Body of pancreas (tissue), 4 donors: ENCODE results near the gene ACSS3. TPM values are rescaled to one million over a fixed set of nuclear protein-coding genes. Genes with fewer than 3 reads are reported as not detected.

Source experiments
- ATAC-seq: fragments of 150-250 bp; one replicate; pipeline ENCODE4 v1.9.1; 2016
- DNase-seq, 4 donors: peaks; one replicate each; pipeline ENCODE4 v3.0.0-alpha.2; 2019
- H3K27ac ChIP-seq, 4 donors: fragments of 200-600 bp; sonication (generic); 1 replicate in 3 of 4; 2 replicates in 1 of 4; pipeline versions ENCODE4 v1.5.1 to v1.6.1; 2016 to 2019; ENCODE audit warnings: mild to moderate bottlenecking in 1 of 4, mixed read lengths in 1 of 4, moderate library complexity in 1 of 4
- H3K27me3 ChIP-seq, 2 donors: fragments of 200-600 bp; sonication (generic); one replicate each; pipeline ENCODE4 v1.6.0; 2016; ENCODE audit warnings: mild to moderate bottlenecking in 1 of 2
- H3K36me3 ChIP-seq, 2 donors: fragments of 200-600 bp; sonication (generic); replicated peaks in 1 of 2; 2 replicates each; pipeline ENCODE4 v1.5.1; 2016; ENCODE audit warnings: low read depth in 2 of 2; ENCODE audit not compliant: insufficient read depth in 1 of 2
- H3K4me1 ChIP-seq: fragments of 200-600 bp; sonication (generic); one replicate; pipeline ENCODE4 v1.6.0; 2016
- H3K4me3 ChIP-seq, 2 donors: fragments of 200-600 bp; sonication (generic); 1 replicate in 1 of 2; 2 replicates in 1 of 2; pipeline ENCODE4 v1.5.1; 2016 to 2019
- H3K9me3 ChIP-seq, 3 donors: fragments of 200-600 bp; sonication (generic); 1 replicate in 2 of 3; 2 replicates in 1 of 3; pipeline ENCODE4 v1.5.1; 2016
- POLR2A ChIP-seq, 3 donors: fragments of 450-650 bp; IDR thresholded peaks; one replicate each; pipeline ENCODE4 v1.6.1; 2016; ENCODE audit warnings: antibody characterized with exemption in 3 of 3, mild to moderate bottlenecking in 2 of 3
- WGBS, 2 donors: methylation state at CpG; one replicate each; pipeline ENCODE4 v1.1.5; 2017; 5-methylcytosine and 5-hydroxymethylcytosine counted together
- intact Hi-C: fragments of 100-400 bp; cut with DNase I; formaldehyde crosslinking; loops from one replicate; pipeline ENCODE4 v1.15.1; 2023
- total RNA-seq, 2 donors: library from RNA; depleted of rRNA; stranded (reverse); fragments of >200 nt; gene quantifications; one replicate each; pipeline ENCODE4 v1.1.0, GENCODE V29; 2016
- TF ChIP-seq, protein P1 (sequence below), 7 experiments: fragments of 450-650 bp in 4 of 7; fragments of 200-600 bp in 3 of 7; sonication (generic) in 3 of 7; IDR thresholded peaks; one replicate each; pipeline ENCODE4 v1.5.1; 2016 to 2019; ENCODE audit warnings: antibody characterized with exemption in 7 of 7

Gene ACSS3
- total RNA-seq, 2 donors from 2014 or later, result 9.9 to 27.7 TPM

DNA sequence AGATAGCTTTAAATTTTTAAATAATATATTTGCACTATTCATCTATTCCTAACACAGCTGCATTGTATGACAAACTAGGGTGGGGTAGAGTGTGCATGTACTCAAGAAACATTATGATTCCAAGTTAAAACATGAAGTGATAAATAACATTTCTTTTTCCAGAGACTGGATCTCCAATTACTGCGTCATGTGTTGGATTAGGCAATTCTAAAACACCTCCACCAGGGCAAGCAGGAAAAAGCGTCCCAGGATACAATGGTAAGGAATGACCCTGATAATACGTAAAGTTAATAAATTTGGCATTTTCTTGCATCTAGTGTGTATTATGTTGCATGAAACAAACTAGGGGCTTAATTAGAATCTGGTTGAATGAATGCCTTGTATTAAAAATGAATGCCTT, 138.9 kb downstream of the ACSS3 start:
- Histone ChIP-seq H3K27me3 (no peaks in the 10 kb centered on the region), H3K4me3 (no peak overlapping the region), H3K27ac (no peak overlapping the region), H3K9me3 (no peaks in the 10 kb centered on the region), H3K4me1 (no peaks in the 10 kb centered on the region), H3K36me3 (no peaks in the 10 kb centered on the region)
- WGBS, 2 donors, result 88 to 97% methylated on average over 3 of the region's 3 CpGs
- DNase-seq (no peak), ATAC-seq (no peak)
- intact Hi-C loops, result no loop called here
- TF ChIP-seq, protein P1, sequence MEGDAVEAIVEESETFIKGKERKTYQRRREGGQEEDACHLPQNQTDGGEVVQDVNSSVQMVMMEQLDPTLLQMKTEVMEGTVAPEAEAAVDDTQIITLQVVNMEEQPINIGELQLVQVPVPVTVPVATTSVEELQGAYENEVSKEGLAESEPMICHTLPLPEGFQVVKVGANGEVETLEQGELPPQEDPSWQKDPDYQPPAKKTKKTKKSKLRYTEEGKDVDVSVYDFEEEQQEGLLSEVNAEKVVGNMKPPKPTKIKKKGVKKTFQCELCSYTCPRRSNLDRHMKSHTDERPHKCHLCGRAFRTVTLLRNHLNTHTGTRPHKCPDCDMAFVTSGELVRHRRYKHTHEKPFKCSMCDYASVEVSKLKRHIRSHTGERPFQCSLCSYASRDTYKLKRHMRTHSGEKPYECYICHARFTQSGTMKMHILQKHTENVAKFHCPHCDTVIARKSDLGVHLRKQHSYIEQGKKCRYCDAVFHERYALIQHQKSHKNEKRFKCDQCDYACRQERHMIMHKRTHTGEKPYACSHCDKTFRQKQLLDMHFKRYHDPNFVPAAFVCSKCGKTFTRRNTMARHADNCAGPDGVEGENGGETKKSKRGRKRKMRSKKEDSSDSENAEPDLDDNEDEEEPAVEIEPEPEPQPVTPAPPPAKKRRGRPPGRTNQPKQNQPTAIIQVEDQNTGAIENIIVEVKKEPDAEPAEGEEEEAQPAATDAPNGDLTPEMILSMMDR (IDR thresholded peaks at IDR 0.05), result no peak
- TF ChIP-seq POLR2A (IDR thresholded peaks at IDR 0.05), result no peak

DNA sequence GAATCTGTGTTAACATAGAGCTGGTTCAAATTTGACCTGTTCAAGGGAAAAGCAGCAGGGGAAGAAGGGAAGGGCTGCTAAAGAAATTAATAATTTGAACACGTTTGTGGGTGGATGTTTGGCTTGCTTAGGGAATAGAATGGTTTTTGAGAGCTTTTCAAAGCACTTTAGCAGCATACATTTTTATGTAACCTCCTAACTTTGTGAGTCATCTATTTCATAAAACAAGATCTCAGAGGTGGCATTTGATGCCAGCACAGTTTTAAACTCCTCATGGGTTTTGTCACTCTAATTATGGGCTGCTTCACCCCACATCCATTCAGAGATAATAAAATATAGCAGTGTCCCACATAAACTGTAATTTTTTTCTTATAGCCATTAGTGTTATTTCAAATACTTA, 143.8 kb downstream of the ACSS3 start:
- intact Hi-C loops, result no loop called here

DNA sequence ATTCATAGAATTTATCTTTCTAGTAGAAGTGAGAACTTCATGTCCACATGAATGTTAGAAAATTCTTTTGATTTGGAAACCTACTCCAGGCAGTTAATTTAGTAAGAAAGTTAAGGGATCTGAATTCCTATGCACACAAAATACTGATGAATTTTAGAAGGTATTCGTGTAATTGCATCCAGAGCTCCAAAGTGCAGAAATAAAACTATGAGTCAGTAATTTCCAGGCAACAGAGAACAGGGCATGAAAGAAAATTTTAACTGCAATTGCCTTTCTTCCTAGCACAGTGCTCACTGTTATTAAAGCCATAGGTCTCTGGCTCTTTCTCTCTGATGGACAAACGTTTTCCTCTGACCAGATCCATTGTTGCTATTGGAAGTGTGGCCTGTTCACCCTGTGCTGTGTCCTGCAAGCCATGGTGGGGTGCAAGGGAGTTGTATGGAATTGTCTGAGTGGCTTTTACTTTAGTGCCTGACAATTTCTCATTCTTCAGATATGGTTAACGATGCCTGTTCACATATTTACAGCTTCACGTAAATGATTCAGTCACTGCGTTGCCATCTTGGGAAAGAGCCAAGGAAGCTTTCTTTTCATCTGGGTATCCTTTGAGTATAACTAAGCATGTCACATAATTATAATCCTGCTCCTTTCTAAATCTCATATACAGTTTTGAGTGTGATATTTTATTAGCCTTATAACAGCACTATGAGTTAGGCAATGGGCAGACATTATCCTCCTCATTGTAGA, 145.1 kb downstream of the ACSS3 start:
- Histone ChIP-seq H3K4me3 (no peak overlapping the region), H3K4me1 (no peaks in the 10 kb centered on the region), H3K9me3 (no peaks in the 10 kb centered on the region), H3K36me3 (no peaks in the 10 kb centered on the region), H3K27ac (no peak overlapping the region), H3K27me3 (no peaks in the 10 kb centered on the region)
- DNase-seq (no peak), ATAC-seq (no peak)
- WGBS, 2 donors, result 66% methylated on average over 5 of the region's 5 CpGs
- intact Hi-C loops, result no loop called here
- TF ChIP-seq, protein P1 (IDR thresholded peaks at IDR 0.05), result no peak
- TF ChIP-seq POLR2A (IDR thresholded peaks at IDR 0.05), result no peak

More for the DNA sequence above, 143.8 kb downstream of the ACSS3 start:
- Histone ChIP-seq H3K4me1 (no peaks in the 10 kb centered on the region), H3K36me3 (no peaks in the 10 kb centered on the region), H3K27ac (no peak overlapping the region), H3K27me3 (no peaks in the 10 kb centered on the region), H3K4me3 (no peak overlapping the region), H3K9me3 (no peaks in the 10 kb centered on the region)
- 29 to 45% methylated on average over 1 of the region's 1 CpG for WGBS, 2 donors
- DNase-seq (no peak), ATAC-seq (no peak)
- TF ChIP-seq, protein P1 (IDR thresholded peaks at IDR 0.05), result no peak
- no peak for TF ChIP-seq POLR2A (IDR thresholded peaks at IDR 0.05)

DNA sequence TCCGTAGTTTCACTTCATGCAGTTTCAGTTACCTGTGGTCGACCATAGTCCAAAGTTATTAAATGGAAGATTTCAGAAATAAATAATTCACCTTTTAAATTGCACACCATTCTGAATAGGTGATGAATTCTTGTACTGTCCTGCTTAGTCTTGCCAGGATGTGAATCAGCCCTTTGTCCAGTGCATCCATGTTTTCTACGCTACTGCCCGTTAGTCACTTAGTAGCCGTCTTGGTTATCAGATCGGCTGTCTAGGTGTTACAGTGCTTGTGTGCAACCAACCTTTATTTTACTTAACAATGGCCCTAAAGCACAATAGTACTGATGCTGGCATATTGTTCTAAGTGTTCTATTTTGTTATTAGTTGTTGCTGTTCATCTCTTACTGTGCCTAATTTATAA, 146.7 kb downstream of the ACSS3 start:
- Histone ChIP-seq H3K27me3 (no peaks in the 10 kb centered on the region), H3K36me3 (no peaks in the 10 kb centered on the region), H3K27ac (no peak overlapping the region), H3K4me3 (no peak overlapping the region), H3K9me3 (no peaks in the 10 kb centered on the region), H3K4me1 (no peaks in the 10 kb centered on the region)
- WGBS, 2 donors, result 81% methylated on average over 6 of the region's 6 CpGs
- TF ChIP-seq, protein P1 (IDR thresholded peaks at IDR 0.05), result no peak
- TF ChIP-seq POLR2A (IDR thresholded peaks at IDR 0.05), result no peak
- no peak for ATAC-seq
- no peak for DNase-seq
- intact Hi-C loops, result no loop called here

DNA sequence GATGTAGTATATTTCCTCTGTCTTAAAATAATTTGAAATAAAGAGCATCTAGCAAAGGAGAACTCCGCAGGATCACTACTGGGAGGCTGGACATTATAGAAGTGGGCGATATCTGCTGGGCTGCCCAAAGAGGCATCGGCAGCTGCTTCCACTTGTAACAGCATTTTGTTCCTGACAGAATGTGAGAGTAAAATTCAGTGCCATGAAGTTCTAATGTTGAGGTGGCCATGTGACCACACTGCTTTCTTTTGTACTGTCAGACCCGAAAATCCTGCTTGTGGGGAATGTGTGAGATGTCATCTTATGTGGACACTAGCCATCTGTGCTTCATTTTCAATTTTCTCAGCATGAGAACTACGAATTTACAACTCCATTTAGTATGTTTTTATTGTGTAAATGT, 151.9 kb downstream of the ACSS3 start:
- TF ChIP-seq POLR2A (IDR thresholded peaks at IDR 0.05), result no peak
- TF ChIP-seq, protein P1 (IDR thresholded peaks at IDR 0.05), result no peak
- Histone ChIP-seq H3K4me1 (no peaks in the 10 kb centered on the region), H3K4me3 (no peak overlapping the region), H3K36me3 (no peaks in the 10 kb centered on the region), H3K27me3 (no peaks in the 10 kb centered on the region), H3K9me3 (no peaks in the 10 kb centered on the region), H3K27ac (no peak overlapping the region)
- DNase-seq, result no peak
- intact Hi-C loops, result no loop called here
- WGBS, 2 donors, result 55 to 58% methylated on average over 5 of the region's 5 CpGs
- ATAC-seq, result no peak
